Measurements from ENCODE around the gene CBLB.

CBLB gene

DNA sequence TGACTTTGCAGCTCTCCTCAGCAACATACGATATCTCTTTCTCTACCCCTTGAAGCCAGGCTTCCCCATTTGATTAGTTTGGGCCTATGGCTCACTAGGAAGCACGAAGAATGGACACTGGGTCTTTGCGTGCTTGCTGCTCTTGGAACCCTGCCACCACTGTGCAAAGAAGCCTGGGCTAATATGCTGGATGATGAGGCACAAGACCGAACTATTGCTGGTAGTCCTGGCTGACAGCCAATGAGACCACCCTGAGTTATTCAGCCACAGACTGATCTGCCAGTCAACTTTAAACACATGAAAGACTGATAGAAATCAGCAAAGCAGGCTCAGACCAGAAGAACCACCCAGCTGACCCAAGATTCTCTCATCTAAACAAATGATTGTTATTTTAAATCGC, 250.3 kb downstream of the CBLB start:
- DNase-seq (ENCODE audit: low spot score), result no peak
- TF ChIP-seq, protein P1, sequence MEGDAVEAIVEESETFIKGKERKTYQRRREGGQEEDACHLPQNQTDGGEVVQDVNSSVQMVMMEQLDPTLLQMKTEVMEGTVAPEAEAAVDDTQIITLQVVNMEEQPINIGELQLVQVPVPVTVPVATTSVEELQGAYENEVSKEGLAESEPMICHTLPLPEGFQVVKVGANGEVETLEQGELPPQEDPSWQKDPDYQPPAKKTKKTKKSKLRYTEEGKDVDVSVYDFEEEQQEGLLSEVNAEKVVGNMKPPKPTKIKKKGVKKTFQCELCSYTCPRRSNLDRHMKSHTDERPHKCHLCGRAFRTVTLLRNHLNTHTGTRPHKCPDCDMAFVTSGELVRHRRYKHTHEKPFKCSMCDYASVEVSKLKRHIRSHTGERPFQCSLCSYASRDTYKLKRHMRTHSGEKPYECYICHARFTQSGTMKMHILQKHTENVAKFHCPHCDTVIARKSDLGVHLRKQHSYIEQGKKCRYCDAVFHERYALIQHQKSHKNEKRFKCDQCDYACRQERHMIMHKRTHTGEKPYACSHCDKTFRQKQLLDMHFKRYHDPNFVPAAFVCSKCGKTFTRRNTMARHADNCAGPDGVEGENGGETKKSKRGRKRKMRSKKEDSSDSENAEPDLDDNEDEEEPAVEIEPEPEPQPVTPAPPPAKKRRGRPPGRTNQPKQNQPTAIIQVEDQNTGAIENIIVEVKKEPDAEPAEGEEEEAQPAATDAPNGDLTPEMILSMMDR (IDR thresholded peaks at IDR 0.05; ENCODE audit: extremely low read depth, insufficient read depth, missing control alignments), result no peak
- in situ Hi-C loops (cut with MboI; ENCODE audit: low pct_unique_long_range_greater_than_20kb, low sequenced_read_pairs, unreplicated experiment), result no loop called here

GRCh38 chr3:105616374-105617121, 252.3 kb downstream of the CBLB start:
- in situ Hi-C loops (cut with MboI; ENCODE audit: low pct_unique_long_range_greater_than_20kb, low sequenced_read_pairs, unreplicated experiment), result no loop called here

DNA sequence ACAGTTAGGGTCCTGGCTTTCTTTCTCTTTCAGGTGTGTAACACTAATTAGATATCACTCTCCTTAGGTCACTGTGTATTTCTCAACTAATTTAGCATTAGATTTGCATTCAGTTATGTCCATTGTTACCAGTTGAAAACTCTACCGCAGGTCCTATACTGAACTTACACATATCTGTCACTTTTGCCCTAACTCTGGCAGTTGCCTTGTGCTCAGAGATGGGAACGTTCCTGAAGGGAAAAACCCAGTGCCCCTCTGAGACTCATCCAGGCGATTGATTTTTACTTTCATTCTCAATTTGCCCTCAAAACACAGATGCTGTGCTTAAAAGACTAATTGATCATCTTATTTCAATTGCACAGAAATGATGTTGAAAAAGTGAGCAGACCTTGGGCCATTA, 253.0 kb downstream of the CBLB start:
- DNase-seq (ENCODE audit: low spot score), result no peak
- TF ChIP-seq, protein P1 (IDR thresholded peaks at IDR 0.05; ENCODE audit: extremely low read depth, insufficient read depth, missing control alignments), result no peak
- in situ Hi-C loops (cut with MboI; ENCODE audit: low pct_unique_long_range_greater_than_20kb, low sequenced_read_pairs, unreplicated experiment), result no loop called here

More at GRCh38 chr3:105616374-105617121, 252.3 kb downstream of the CBLB start:
- DNase-seq (ENCODE audit: low spot score), result no peak
- TF ChIP-seq, protein P1 (IDR thresholded peaks at IDR 0.05; ENCODE audit: extremely low read depth, insufficient read depth, missing control alignments), result no peak

DNA sequence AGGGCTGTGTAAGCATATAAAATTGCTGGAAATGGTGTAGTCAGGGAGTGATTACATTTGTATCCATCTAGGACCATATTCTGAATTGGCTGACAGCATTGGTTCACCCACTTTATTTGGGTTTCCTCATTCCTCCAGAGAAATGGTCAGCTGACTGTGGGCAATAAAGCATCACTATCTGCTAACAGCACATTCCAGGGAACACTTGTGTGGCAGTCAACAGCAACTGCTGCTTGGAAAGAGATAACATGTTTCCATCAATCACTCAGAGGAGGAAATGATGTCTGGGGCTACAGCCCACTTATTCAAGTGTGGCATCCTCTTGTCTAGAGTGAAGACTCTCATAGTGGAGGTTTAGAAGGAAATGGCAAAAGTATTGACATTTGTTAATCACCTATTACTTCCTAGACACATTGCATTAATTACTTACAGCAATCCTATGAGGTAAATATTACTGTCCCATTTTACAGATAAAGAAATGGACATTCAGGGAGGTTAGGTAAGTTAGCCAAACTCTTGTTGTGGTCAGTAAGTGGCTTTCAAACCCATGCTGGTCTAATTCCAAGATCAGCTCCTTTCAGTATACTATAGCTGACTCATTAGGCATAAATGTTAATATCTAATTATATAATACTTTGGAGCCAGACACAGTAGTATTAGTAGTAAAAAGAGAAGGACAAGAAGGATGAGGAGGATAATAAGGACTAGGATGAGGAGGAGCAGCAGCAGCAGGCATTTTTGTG, 254.4 kb downstream of the CBLB start:
- in situ Hi-C loops (cut with MboI; ENCODE audit: low pct_unique_long_range_greater_than_20kb, low sequenced_read_pairs, unreplicated experiment), result no loop called here
- TF ChIP-seq, protein P1 (IDR thresholded peaks at IDR 0.05; ENCODE audit: extremely low read depth, insufficient read depth, missing control alignments), result no peak
- no peak for DNase-seq (ENCODE audit: low spot score)

- TF ChIP-seq, protein P1 (IDR thresholded peaks at IDR 0.05; ENCODE audit: extremely low read depth, insufficient read depth, missing control alignments), result no peak
- DNase-seq (ENCODE audit: low spot score), result no peak
- in situ Hi-C loops (cut with MboI; ENCODE audit: low pct_unique_long_range_greater_than_20kb, low sequenced_read_pairs, unreplicated experiment), result no loop called here
Measured at GRCh38 chr3:105613120-105613519, 255.7 kb downstream of the CBLB start.

DNA sequence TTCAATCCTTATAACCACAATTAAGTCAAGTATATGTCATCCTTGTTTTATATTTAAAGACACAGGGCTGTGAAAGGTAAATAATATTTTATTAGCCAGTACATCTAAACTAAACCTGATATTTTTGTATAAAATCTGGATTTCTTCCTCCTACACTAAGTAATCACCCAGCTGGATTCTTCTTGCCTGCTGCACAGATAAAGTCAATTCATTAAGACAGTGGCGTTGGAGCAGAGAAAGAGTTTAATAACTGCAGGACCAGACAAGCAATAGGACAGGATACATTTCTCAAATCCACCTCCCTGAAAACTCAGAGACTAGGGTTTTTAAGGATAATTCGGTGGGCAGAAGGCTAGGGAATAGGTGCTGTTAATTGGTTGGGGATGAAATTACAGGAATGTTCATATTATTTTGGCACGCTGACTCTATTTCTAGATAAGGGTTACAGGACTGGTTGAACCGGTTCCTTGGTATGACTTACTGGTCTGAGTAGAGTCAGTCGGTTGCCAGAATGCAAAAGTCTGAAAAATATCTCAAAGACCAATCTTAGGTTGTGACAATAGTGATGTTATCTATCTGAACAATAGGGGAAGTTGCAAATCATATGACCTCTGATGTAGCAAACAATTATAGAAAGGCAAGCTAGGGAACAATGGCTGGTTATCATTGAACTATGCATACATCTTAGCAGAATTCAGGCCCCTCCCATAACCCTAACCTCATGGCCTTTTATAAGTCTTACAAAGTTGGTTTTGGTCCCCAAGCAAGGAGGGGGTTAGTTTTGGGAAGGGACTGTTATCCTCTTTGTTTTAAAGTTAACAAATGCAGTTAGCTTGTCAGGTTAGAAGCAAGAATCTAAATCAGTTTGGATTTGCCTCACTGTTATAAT, 257.3 kb downstream of the CBLB start:
- DNase-seq (ENCODE audit: low spot score), result no peak
- TF ChIP-seq, protein P1 (IDR thresholded peaks at IDR 0.05; ENCODE audit: extremely low read depth, insufficient read depth, missing control alignments), result no peak
- in situ Hi-C loops (cut with MboI; ENCODE audit: low pct_unique_long_range_greater_than_20kb, low sequenced_read_pairs, unreplicated experiment), result no loop called here
